Central memory CD4-positive, alpha-beta T cell (primary cell): ENCODE results near the gene SMAD3.

Experiments used
- DNase-seq: peaks from one replicate; pipeline ENCODE4 v3.0.0; 2022

SMAD3 gene

DNA sequence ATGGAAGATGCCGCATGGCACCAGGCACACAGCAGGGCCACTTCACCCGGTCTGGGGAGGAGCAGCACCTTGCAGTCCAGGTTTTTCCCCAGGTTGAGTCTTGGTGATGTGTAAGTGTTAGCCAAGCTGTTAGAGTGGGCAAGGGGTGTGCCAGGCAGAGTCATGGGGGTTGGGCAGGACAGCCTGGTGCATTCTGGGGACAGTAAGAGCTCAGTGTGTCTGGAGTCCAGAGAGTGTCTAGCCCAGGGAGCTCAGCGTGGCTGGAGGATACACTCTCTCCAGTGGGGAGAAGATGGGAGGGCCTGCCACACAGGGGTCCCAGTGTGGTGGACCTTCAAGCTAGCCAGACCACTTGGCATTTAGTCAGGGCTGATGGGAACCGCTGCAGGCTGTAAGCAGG lies 101.7 kb downstream of the SMAD3 start:
- DNase-seq, result no peak

DNA sequence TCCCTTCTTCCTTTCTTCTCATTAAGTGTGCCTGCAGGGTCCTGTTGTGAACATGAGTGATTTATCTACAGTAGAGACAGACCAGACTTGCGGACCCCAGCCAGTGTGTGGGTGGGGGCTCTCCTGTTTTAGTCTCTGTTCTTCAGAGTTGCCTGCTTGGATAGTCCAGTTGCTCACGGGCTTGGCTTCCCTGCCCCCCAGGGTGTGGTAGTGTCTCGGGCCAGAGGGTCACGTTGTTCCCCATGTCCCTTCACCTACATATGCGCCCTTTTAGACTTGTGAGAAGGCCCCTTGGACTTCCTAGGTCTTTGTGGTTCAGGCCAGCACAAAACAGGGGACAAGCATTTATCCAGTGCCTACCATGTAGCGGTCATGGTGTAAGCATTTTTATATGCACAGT lies 103.3 kb downstream of the SMAD3 start:
- no peak for DNase-seq

DNA sequence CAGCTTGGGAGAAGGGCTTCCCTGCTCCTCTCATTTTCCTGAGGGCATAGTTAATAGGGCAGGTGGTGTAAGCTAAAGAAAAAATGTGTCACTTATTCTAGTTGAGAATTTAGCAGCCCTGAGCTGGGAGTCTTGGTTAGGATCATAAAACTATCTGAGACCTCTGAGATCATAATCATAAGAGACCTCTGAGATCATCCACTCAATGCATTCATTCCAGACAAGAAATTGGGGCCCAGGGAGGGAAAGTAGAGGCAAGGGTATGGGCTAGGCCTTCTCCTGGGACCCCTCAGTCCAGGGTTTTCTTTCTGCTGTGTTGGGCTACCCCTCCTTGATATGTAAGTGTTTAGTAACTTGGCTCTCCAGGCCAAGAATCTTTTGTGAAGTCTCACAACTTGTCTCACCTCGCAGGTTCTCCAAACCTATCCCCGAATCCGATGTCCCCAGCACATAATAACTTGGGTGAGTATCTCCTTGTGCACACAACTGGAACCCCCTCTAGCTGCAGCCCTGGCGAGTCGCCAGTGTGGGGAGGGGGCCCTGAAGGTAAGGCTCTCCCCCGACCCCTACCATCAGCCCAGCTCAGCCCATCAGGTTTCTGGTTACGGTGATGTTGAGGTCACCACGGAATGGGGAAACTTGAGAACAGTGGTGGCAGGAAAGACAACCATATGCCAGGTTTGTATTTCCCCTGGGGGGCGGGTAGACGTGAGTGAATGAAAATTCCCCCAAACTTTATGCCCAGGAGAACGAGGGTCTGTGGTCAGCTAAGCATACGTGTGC lies 104.9 kb downstream of the SMAD3 start:
- no peak for DNase-seq

DNA sequence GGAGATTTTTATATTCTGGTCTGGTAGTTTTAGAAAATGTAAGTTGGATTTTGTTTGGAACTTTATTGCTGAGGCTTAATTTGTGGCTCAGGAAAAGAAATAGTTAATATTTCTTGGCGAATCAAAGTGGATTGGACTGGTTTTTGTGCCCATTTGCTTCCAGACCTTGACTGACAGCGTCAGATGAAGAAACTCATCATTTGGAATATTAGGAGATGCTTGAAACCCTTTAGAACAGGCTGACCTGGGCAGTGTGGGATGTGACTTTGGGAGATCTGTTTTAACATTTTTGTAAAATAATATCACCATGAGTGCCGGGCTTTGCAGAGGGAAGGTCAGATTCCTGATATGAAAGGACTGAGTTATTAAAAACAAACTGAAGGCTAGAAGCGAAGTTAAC lies 106.1 kb downstream of the SMAD3 start:
- no peak for DNase-seq

DNA sequence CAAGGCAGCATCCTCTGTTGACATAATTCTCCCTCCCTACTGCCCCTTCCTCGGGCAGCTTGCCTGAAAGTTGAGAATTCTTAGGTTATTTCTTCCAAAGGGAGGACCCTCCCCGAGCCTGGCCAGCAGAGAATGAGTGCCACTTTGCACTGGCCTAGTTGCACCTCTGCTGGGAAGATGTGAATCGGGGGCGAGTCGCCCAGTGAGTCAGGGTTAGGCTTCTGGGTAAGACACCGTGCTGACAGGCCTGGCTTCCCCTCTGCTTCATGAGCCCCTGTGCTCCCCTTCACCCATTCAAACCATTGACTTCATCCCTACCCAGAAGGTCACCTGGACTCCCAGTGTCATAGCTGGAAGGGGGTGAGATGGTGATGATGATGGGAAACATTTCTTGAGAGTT lies 106.8 kb downstream of the SMAD3 start:
- DNase-seq, result no peak

DNA sequence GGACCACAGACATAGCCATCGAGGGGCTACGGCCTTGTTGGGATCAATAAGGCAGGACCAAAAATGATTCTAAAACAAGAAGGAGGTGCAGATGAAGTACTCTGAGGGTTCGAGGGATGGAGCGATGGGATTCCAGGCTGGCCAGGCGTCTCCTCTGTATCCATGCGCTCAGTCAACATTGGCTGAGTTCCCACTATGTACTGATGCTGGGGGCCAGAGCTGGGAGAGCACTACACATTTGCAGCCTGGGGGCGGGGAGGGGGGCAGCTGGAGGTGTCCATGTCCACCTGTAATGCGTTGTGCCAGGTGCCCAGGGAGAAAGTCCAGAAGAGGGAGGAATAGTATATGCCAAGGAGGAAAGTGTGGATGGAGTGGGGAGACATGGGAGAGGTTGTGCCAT lies 107.6 kb downstream of the SMAD3 start:
- DNase-seq, result no peak

DNA sequence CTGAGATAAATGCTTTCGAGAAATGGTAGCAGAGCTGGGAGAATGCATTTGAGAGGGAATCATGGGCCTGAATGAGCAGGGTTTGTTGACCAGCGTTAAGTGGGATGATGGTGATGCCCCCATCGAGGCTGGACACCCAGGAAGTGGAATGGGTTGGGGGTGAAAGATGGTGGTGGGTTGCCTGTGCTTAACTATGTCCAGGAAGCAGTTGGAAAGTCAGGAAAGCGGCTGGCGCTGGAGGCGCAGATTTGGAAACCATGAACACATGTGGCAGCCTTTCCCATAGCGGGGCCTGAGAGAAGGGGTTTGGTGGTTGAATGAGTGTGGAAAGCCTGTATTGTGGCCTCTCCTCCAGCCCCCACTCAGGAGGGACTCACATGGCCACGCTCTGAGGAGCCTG lies 108.4 kb downstream of the SMAD3 start:
- DNase-seq, result no peak

DNA sequence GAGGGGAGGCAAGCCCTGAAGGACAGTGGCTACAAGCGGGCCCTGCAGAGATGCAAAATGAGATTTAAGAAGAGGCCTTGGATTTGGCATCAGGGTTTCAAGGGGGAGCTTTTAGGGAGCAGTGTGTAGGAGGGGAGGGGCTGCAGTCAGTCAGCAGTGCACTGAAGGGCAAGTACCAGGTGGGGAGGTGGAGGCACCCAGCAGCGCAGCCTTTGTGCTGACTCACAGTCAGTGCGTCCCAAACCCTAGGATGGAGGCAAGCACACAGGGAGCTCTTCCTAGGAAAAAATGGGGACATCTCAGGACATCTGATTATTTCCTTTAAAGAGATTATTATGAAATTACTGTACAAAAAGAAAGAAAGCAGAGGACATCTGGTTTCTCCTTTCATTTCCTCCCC lies 109.0 kb downstream of the SMAD3 start:
- no peak for DNase-seq

DNA sequence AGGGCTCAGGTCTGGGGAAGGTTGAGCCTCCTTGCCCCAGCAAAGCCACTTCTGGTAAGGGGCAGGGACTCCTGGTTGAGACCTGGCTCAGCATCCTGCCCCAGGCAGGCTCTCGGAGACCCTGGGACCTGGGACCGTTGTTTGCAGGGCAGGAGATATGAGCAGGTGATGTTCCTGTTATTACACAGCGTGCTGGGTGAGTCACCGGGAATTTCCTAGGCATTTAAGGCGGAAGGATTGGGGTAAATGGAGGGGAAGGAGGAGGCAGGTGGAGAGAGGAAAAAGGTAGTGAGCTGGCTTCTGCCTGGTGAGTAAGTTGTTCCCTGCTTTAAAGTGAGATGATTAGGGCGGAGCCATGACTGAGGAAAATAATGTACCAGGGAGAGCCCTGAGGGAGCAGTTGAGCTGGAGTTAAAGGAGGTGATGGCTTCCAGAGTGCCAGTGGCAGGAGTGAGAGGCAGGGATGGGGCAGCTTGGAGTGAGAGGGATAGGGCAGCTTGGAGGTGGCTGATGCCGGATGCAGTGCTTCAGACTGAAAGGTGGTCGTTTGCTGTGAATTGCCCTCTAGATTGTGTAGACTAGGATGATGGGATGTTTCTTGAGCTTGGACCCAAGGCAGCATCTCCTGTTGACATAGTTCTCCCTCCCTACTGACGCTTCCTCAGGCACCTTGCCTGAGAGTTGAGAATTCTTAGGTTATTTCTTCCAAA lies 109.6 kb downstream of the SMAD3 start:
- no peak for DNase-seq

DNA sequence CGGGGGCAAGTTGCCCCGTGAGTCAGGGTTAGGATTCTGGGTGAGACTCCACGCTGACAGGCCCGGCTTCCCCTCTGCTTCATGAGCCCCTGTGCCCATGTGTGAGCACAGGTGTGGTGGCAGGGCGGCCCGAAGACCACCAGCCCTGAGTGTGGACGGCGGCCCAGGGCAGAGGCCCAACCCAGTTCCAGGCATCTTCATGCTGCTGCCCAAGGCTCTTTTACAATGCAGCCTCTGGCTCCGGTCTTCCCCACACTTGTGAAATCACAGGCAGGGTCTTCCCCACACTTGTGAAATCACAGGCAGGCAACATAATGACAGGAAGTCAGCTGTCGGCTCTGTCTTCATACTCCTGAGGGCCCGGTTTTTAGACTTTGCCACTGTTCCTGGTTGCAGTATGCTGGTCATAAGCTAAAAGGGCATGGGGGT lies 110.3 kb downstream of the SMAD3 start:
- no peak for DNase-seq

DNA sequence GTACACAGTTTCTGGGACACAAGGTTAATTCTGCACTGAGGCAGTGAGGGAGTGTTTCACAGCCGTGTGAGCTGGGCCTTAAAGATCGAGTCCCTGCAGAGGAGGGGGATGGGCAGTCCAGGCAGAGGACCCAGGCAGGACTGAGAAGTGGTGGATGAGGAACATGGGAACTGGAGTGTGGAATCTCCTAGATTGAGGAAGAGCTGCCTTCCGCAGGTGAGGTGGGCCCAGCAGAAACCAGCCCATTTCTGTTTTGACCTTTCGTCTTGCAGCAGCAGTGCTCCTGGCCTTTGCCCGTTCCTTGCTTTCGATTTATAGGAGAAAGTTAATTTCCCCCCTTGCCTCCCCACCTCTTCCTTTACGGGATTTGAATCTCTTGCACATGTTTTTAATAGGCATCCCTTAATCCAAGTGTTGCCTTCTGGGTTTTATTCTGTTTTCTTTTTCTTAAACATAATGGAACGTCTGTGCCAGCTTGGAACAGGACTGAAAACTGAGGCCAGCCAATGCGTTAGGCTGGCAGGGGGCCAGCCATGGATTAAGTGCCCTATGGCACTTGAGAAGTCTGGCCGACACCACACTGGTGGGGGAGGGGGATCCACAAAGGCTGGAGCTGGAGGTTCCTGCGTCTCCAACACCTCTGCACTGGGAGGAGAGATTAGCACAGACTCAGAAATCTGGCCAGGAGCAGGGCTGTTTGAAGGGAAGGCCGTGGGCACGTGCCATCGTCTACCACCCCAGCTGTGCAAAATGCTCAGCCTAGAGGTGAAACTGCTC lies 111.0 kb downstream of the SMAD3 start:
- DNase-seq, result no peak

DNA sequence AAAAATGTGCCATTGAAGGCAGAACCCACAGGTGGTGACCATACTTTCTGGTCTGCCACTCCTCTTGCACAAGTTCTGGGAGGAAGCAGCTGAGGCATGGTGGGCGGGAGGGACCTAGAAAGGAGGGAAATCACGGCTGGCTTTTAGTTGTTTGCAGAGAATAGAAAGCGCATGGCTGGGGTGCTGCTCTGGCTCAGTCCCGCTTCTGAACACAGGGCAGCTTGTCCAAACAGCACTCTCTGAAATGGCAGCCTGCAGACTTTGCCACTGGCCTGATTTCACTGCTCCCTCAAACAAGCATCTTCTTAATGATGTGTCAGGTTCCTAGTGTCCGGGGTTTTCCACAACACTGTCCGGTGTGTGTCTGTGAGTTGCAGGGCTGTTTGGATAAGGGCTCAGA lies 112.3 kb downstream of the SMAD3 start:
- DNase-seq, result no peak

DNA sequence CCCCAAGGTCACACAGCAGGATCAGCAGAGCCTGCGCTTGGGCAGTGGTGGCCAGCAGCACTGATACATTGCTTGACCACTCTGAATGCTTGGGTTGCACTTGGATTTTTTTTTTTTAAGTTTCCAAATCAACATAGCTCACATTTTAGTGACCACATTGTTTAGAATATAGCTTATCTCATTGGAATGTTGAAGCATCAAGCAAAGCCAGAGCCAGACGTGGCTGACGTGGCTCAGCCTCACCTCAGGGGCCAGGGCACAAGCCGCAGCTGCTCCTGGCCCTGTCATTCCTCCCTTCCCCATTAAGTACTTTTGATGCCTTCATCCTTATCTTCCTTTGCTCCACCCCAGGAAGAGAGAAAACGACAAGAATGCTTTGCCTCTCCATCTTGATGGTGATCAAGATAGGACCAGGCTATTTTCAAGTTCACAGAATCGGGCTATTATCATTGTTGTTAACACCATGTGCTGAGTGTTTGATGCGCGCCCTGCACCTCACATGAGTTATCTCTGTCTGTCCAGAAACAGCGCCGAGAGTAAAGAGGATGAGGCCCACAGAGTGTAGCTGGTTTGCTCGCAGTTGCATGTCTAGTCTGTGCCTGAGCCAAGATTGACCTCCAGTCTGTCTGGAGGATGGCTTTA lies 113.3 kb downstream of the SMAD3 start:
- no peak for DNase-seq

DNA sequence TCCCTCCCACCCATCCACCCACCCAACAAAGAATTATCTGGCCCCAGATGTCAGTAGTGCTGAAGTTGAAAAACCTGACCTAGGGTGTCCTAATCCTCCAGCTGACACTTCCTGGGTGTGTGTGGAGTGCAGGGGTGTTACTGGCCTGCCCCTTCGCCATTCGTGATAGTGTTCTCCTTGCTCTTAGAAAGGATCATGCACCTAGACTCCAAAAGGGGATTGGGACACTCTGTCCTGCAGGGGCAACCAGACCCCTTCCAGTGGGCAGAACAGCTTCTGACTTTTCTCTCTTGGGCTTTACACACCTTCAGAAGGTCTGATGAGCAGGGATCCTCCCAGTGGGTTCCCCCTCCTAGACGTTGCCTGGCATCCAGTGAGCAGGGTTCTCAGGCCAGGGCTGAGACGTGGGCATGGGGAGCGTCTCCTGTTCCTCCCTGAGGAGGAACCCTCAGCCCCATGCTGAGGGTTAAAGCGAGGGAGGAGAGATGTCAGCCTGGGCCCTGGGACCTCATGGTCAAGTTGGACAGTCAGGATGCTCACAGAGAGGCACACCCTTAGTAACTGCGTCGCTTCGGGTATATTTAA lies 114.1 kb downstream of the SMAD3 start:
- no peak for DNase-seq

DNA sequence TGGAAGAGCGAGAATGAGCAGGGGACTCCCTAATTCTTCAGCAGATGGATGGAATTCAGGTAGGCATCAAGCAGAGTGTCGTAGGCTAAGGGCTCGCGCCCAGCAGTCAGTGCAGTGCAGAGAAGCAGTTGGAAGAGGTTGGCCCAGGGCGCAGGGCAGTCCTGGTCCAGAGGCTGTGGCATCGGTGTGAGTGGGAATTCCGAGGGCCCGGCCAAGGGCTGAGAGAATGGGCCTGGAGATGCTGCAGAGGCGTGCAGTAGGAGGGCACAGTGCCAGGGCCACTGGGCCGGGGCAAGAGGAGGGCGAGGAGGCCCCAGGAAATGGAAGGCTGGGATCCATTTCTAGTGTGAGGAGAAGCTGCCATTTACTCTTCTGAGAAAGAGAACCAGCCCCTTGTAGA lies 114.6 kb downstream of the SMAD3 start:
- no peak for DNase-seq

DNA sequence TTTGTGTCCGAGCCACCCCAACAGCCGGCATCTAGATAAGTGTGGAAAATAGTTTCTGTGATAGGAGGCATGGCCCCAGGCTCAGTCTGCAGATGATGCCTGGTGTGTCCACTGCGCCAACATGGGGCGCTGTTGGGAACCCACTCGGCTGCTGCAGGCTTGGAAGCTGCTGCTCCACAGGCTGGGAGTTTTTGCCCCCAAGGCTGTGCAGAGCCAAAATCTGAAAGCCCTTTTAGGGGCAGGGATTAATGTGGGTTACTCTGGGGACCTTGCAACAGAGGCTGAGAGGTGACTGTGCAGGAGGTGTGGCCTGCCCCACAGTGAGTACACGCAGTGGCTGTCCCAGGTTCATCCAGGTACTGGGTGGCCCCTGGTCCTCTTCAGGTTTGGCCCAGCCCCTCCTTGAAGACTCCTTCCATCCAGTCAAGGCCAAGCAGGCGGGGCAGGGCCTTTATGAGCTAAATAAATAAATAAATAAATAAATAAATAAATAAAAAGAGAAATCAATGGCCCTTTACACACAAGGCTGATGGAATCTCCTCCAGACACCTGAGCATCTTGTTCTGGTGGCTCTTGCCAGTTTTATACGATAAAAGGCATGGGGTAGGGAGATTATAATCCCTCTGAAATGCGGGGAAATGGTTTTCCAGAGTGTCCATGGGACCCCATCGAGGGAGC lies 115.3 kb downstream of the SMAD3 start:
- DNase-seq, result no peak

DNA sequence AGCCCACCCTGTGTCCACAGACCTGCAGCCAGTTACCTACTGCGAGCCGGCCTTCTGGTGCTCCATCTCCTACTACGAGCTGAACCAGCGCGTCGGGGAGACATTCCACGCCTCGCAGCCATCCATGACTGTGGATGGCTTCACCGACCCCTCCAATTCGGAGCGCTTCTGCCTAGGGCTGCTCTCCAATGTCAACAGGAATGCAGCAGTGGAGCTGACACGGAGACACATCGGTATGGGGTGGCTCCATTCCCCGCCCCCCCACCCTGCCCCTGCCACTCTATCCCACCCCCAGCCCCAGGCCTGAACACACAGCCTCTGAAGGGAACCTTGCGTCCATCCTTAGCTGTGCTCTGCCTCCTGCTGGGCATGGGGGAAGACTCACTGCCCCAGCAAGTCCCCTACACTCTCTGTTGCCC lies 115.8 kb downstream of the SMAD3 start:
- no peak for DNase-seq

DNA sequence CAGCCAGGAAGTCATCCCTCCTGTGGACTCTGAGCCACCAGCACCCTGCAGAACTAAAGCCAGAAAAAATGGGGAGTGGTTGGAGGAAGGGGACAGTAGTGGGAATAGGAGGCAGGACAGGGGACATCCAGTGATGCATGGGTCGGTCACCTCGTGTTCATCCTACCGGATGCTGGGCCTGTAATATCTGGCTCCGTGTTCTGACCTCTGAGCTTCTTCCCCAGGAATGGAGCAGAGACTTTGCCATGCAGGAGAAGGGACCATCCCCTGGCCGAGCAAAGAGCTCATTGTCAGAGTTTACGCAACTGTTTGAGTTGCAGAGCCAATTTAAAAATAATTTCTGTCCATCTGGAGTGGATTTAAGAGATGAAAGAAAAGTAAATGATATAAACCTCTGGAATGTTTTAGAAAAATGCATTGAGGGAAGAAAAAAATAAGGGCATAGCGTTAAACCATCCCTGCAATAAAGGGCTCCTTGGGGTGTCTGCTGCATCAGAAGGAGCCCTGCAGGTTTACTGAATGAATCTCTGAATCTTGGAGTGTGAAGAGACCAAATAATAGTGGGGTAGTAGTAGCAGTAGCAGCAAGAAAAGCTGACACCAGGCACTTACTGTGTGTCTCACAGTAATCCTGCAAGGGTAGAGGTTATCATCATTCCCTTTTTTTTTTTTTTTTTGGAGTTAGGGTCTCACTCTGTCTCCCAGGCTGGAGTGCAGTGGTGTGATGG lies 118.2 kb downstream of the SMAD3 start:
- no peak for DNase-seq

DNA sequence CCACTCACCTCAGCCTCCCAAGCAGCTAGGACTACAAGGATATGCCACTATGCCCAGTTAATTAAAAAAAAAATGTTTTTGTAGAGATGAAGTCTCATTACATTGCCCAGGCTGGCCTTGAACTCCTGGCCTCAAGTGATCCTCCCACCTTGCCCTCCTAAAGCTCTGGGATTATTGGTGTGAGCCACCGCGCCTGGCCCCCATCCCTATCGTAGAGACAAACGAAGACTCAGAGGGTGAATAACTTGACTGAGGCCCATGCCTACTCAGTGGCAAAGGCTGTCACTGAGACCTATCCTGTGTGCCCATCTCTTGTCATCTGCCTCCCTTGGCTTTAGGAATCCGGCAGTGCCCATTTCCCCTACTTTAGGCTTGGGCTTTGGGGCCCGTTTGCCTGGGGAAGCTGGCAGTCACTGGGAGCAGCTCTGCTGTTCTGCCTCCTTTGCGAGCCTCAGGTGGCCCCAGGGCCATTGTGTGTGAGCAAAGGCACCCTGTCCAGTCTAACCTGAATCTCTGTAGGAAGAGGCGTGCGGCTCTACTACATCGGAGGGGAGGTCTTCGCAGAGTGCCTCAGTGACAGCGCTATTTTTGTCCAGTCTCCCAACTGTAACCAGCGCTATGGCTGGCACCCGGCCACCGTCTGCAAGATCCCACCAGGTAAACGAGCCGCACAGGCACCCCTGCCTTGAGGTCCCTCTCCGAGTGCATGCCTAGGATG lies 119.0 kb downstream of the SMAD3 start:
- no peak for DNase-seq

DNA sequence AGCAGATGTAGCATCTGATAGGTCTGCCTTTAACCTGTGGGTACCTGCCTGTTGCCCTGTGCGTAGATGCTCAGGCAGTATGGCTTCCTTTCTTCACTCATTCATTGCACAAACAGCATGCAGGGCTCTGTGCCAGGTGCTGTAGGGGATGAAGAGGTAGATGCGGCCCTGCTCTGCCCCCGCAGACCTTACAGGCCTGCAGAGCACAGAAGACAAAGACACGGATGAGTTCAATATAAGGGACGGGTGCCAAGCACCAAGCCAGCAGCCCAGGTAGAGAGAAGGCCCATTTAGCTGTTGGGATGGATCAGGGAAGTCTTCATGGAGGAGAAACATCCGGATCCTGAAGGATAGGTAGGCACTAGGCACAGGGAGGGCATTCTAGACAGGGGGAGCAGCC lies 119.6 kb downstream of the SMAD3 start:
- no peak for DNase-seq
